GM18508 (cell line): ENCODE results near the gene MRPS12.
"Not testable (repeated sequence)": the region's sequence is repeated elsewhere in the genome, so short reads cannot be mapped to it uniquely, and the experiment has no call there.

Source experiments
- ATAC-seq: cut with Tn5 transposase; IDR thresholded peaks from one replicate; pipeline ENCODE4 v1.9.1; 2021; ENCODE audit warnings: moderate number of reproducible peaks; ENCODE audit not compliant: insufficient read depth, unreplicated experiment

Gene MRPS12

GRCh38 chr19:38932425-38933179 is 1.9 kb downstream of the MRPS12 start:
- ATAC-seq, result no peak

- ATAC-seq, result no peak
These were observed 2.8 kb downstream of the MRPS12 start for GRCh38 chr19:38933544-38933943.

- no peak for ATAC-seq
These were observed 9.2 kb downstream of the MRPS12 start for GRCh38 chr19:38939957-38940356.

- not testable (repeated sequence) for ATAC-seq
These were observed 10.7 kb downstream of the MRPS12 start for GRCh38 chr19:38941466-38941865.

- no peak for ATAC-seq
These were observed 11.2 kb downstream of the MRPS12 start for GRCh38 chr19:38941979-38942378.

- ATAC-seq, result no peak
These were observed 11.9 kb downstream of the MRPS12 start for GRCh38 chr19:38942471-38943181.

GRCh38 chr19:38944981-38945506 is 14.3 kb downstream of the MRPS12 start:
- no peak for ATAC-seq

GRCh38 chr19:38945562-38946228 is 15.0 kb downstream of the MRPS12 start:
- no peak for ATAC-seq

- ATAC-seq, result no peak
These were observed 15.7 kb downstream of the MRPS12 start for GRCh38 chr19:38946229-38947010.

GRCh38 chr19:38949580-38950367 is 19.0 kb downstream of the MRPS12 start:
- no peak for ATAC-seq

GRCh38 chr19:38951187-38951586 is 20.4 kb downstream of the MRPS12 start:
- no peak for ATAC-seq

GRCh38 chr19:38952395-38953165 is 21.8 kb downstream of the MRPS12 start:
- ATAC-seq, result no peak

- no peak for ATAC-seq
These were observed 22.9 kb downstream of the MRPS12 start for GRCh38 chr19:38953677-38954076.

- no peak for ATAC-seq
These were observed 25.5 kb downstream of the MRPS12 start for GRCh38 chr19:38956264-38956663.

GRCh38 chr19:38958301-38958700 is 27.6 kb downstream of the MRPS12 start:
- no peak for ATAC-seq

- ATAC-seq, result no peak
These were observed 28.9 kb downstream of the MRPS12 start for GRCh38 chr19:38959618-38960017.

- ATAC-seq, result no peak
These were observed 34.0 kb downstream of the MRPS12 start for GRCh38 chr19:38964738-38965137.

GRCh38 chr19:38966149-38966548 is 35.4 kb downstream of the MRPS12 start:
- ATAC-seq, result not testable (repeated sequence)
